H9 (cell line): ENCODE data around the gene UGT1A8. TPM values are rescaled to one million over a fixed set of nuclear protein-coding genes. Genes with fewer than 3 reads are reported as not detected.

ENCODE experiments used
- DNase-seq: peaks from one replicate; pipeline ENCODE4 v3.0.0-alpha.2; 2017
- H2AFZ ChIP-seq: one replicate; pipeline ENCODE4 v1.6.1; 2013; ENCODE audit warnings: mild to moderate bottlenecking, low read length, control low read depth, moderate library complexity
- H2AK5ac ChIP-seq: 2 replicates; pipeline ENCODE4 v1.6.1; 2013; ENCODE audit warnings: low read length, control low read depth, mixed read lengths; ENCODE audit not compliant: insufficient read length
- H2BK120ac ChIP-seq: one replicate; pipeline ENCODE4 v1.6.1; 2013; ENCODE audit warnings: low read depth, mild to moderate bottlenecking, low read length, control low read depth, inconsistent platforms; ENCODE audit not compliant: poor library complexity, severe bottlenecking
- H2BK12ac ChIP-seq: 2 replicates; pipeline ENCODE4 v1.6.1; 2013; ENCODE audit warnings: low read length, control low read depth, mixed read lengths, low read depth; ENCODE audit not compliant: insufficient read length
- H2BK15ac ChIP-seq: 2 replicates; pipeline ENCODE4 v1.6.1; 2013; ENCODE audit warnings: low read depth, low read length, control low read depth
- H2BK20ac ChIP-seq: one replicate; pipeline ENCODE4 v1.6.1; 2013; ENCODE audit warnings: low read depth, mild to moderate bottlenecking, low read length, control low read depth, inconsistent platforms; ENCODE audit not compliant: poor library complexity, severe bottlenecking
- H2BK5ac ChIP-seq: 2 replicates; pipeline ENCODE4 v1.6.1; 2013; ENCODE audit warnings: low read length, control low read depth, mixed read lengths; ENCODE audit not compliant: insufficient read length
- H3K14ac ChIP-seq: 2 replicates; pipeline ENCODE4 v1.6.1; 2013; ENCODE audit warnings: low read length, control low read depth; ENCODE audit not compliant: insufficient read depth
- H3K18ac ChIP-seq: 2 replicates; pipeline ENCODE4 v1.6.1; 2013; ENCODE audit warnings: low read depth, mild to moderate bottlenecking, mixed read lengths, low read length, control low read depth; ENCODE audit not compliant: insufficient read length
- H3K23ac ChIP-seq: 2 replicates; pipeline ENCODE4 v1.6.1; 2013; ENCODE audit warnings: low read length, control low read depth, mixed read lengths, low read depth; ENCODE audit not compliant: insufficient read length
- H3K23me2 ChIP-seq: 2 replicates; pipeline ENCODE4 v1.6.1; 2013; ENCODE audit warnings: low read depth, mild to moderate bottlenecking, mixed read lengths, low read length, control low read depth; ENCODE audit not compliant: insufficient read length, poor library complexity, severe bottlenecking
- H3K27ac ChIP-seq: 2 replicates; pipeline ENCODE4 v1.5.1; 2013; ENCODE audit warnings: low read length, control low read depth, mixed read lengths, low read depth; ENCODE audit not compliant: insufficient read length
- H3K27me3 ChIP-seq: 2 replicates; pipeline ENCODE4 v1.6.1; 2013; ENCODE audit warnings: low read length, control low read depth, inconsistent platforms; ENCODE audit not compliant: insufficient read depth
- H3K4ac ChIP-seq: 2 replicates; pipeline ENCODE4 v1.6.1; 2013; ENCODE audit warnings: low read depth, mild to moderate bottlenecking, control low read depth, inconsistent platforms, low read length, moderate library complexity
- H3K4me1 ChIP-seq: 2 replicates; pipeline ENCODE4 v1.6.1; 2013; ENCODE audit warnings: low read length, control low read depth, inconsistent platforms; ENCODE audit not compliant: insufficient read depth
- H3K4me2 ChIP-seq: 2 replicates; pipeline ENCODE4 v1.6.1; 2013; ENCODE audit warnings: low read length, control low read depth, mixed read lengths; ENCODE audit not compliant: insufficient read length, insufficient read depth
- H3K56ac ChIP-seq: 2 replicates; pipeline ENCODE4 v1.6.1; 2013; ENCODE audit warnings: low read depth, mild to moderate bottlenecking, mixed read lengths, low read length, control low read depth; ENCODE audit not compliant: insufficient read length
- H3K79me1 ChIP-seq: 2 replicates; pipeline ENCODE4 v1.6.1; 2013; ENCODE audit warnings: low read depth, mild to moderate bottlenecking, moderate library complexity, low read length, control low read depth, inconsistent platforms; ENCODE audit not compliant: insufficient read depth, poor library complexity, severe bottlenecking
- H3K79me2 ChIP-seq: 2 replicates; pipeline ENCODE4 v1.6.1; 2013; ENCODE audit warnings: low read length, control low read depth, inconsistent platforms; ENCODE audit not compliant: insufficient read depth
- H3K9ac ChIP-seq: 2 replicates; pipeline ENCODE4 v1.6.1; 2013; ENCODE audit warnings: low read length, control low read depth, mixed read lengths; ENCODE audit not compliant: insufficient read length; ENCODE audit errors: extremely low read depth
- H3K9me3 ChIP-seq: one replicate; pipeline ENCODE4 v1.6.1; 2013; ENCODE audit warnings: low read depth, low read length, inconsistent platforms; ENCODE audit not compliant: control insufficient read depth
- H3T11ph ChIP-seq: one replicate; pipeline ENCODE4 v1.6.1; 2013; ENCODE audit warnings: mild to moderate bottlenecking, low read length, control low read depth, inconsistent platforms
- H4K20me1 ChIP-seq: one replicate; pipeline ENCODE4 v1.6.1; 2013; ENCODE audit not compliant: control insufficient read depth, insufficient read length, insufficient read depth
- H4K5ac ChIP-seq: 2 replicates; pipeline ENCODE4 v1.6.1; 2013; ENCODE audit warnings: low read depth, mild to moderate bottlenecking, mixed read lengths, low read length, control low read depth; ENCODE audit not compliant: insufficient read length
- H4K8ac ChIP-seq: replicated peaks from 2 replicates; pipeline ENCODE4 v1.6.1; 2013; ENCODE audit warnings: low read length, control low read depth, mixed read lengths, low read depth; ENCODE audit not compliant: insufficient read length
- H4K91ac ChIP-seq: 2 replicates; pipeline ENCODE4 v1.6.1; 2013; ENCODE audit warnings: low read depth, mild to moderate bottlenecking, moderate library complexity, mixed read lengths, low read length, control low read depth; ENCODE audit not compliant: insufficient read length
- H3K27ac Mint-ChIP-seq, 3 experiments: 2 replicates in 2 of 3; 3 replicates in 1 of 3; pipeline ENCODE4 v1.8.0; 2020 to 2021; ENCODE audit warnings: mixed read lengths in 3 of 3, mild to moderate bottlenecking in 1 of 3, moderate library complexity in 1 of 3
- H3K27me3 Mint-ChIP-seq: 2 replicates; pipeline ENCODE4 v1.8.0; 2021; ENCODE audit warnings: low read depth, mild to moderate bottlenecking, moderate library complexity, mixed read lengths
- H3K36me3 Mint-ChIP-seq, 3 experiments: 2 replicates in 2 of 3; 3 replicates in 1 of 3; pipeline ENCODE4 v1.8.0; 2020 to 2021; ENCODE audit warnings: low read depth in 3 of 3, mixed read lengths in 3 of 3; ENCODE audit not compliant: insufficient read depth in 1 of 3
- H3K4me1 Mint-ChIP-seq, 2 experiments: 2 replicates each; pipeline ENCODE4 v1.8.0; 2020; ENCODE audit warnings: mixed read lengths in 2 of 2
- H3K4me3 Mint-ChIP-seq, 2 experiments: 2 replicates in 1 of 2; 3 replicates in 1 of 2; pipeline ENCODE4 v1.8.0; 2020 to 2021; ENCODE audit warnings: mild to moderate bottlenecking in 2 of 2, mixed read lengths in 2 of 2, moderate library complexity in 1 of 2
- H3K9me3 Mint-ChIP-seq, 2 experiments: 2 replicates in 1 of 2; 3 replicates in 1 of 2; pipeline ENCODE4 v1.8.0; 2020; ENCODE audit warnings: mild to moderate bottlenecking in 2 of 2, mixed read lengths in 2 of 2, moderate library complexity in 1 of 2
- WGBS: extraction: QIAGEN DNeasy Blood & Tissue Kit; methylation state at CpG from one replicate; pipeline ENCODE4 v1.1.7; 2013; ENCODE audit warnings: missing lambda C conversion rate, low lambda C conversion rate, mixed read lengths; ENCODE audit not compliant: insufficient read length; ENCODE audit errors: extremely low coverage; 5-methylcytosine and 5-hydroxymethylcytosine counted together
- total RNA-seq: library from RNA; stranded (reverse); gene quantifications from 2 replicates; pipeline ENCODE4 v1.2.1, GENCODE V29; 2021
- TF ChIP-seq, protein P1 (sequence below): fragments of 200-600 bp; sonication (generic); conservative IDR thresholded peaks from 3 replicates; pipeline ENCODE4 v1.8.0; 2021; ENCODE audit warnings: antibody characterized with exemption, mild to moderate bottlenecking

The UGT1A8 gene
- total RNA-seq, 1 experiment from 2014 or later = not detected

DNA sequence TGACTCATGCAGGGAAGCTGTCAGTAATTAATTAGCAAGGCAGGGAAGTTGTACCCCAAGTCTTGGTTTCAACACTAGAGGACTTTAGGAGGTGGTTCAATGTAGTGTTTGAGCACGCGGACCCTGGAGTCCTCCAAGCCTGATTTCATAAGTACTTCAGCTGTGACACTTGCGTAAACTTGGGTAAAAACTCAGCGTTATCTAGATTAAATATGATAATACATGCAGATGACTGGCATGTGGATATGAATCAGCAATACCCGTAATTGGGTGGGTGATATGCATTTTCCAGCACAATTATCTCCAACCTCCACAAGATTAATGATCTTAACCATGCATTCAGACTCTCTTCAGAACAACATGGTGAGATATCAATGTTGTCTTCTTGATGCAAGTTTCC lies 69.5 kb downstream of the UGT1A8 start:
- Histone ChIP-seq H4K91ac (no peak overlapping the region), H3K4ac (no peak overlapping the region), H2AFZ (no peak overlapping the region), H2BK120ac (no peak overlapping the region), H2BK12ac (no peak overlapping the region), H3K18ac (no peak overlapping the region), H2BK5ac (no peak overlapping the region), H3K27me3 (no peaks in the 10 kb centered on the region), H3K79me1 (no peaks in the 10 kb centered on the region), H3K79me2 (no peaks in the 10 kb centered on the region), H3K9me3 (no peaks in the 10 kb centered on the region), H2AK5ac (no peak overlapping the region), H3K14ac (no peak overlapping the region), H2BK15ac (no peak overlapping the region), H3K4me1 (peaks cover 3% of the 10 kb centered on the region; the same call in 1 of the 2 replicates), H3K9ac (no peak overlapping the region), H4K20me1 (no peaks in the 10 kb centered on the region), H3K23me2 (no peaks in the 10 kb centered on the region), H3T11ph (no peak overlapping the region), H4K5ac (no peak overlapping the region), H3K56ac (no peak overlapping the region), H2BK20ac (no peak overlapping the region), H3K4me2 (no peak overlapping the region), H3K23ac (no peak overlapping the region), H3K27ac (no peak overlapping the region), H4K8ac (no peak overlapping the region)
- Mint-ChIP-seq H3K9me3 (no peaks in the 10 kb centered on the region; a peak in 2 of 5 replicates), H3K27me3 (no peaks in the 10 kb centered on the region; the same call in 1 of the 2 replicates), H3K36me3 (no peaks in the 10 kb centered on the region; a peak in 1 of 7 replicates), H3K4me3 (no peak overlapping the region), H3K27ac (no peak overlapping the region), H3K4me1 (peaks cover 20 to 26% of the 10 kb centered on the region in 2 experiments)
- WGBS = no CpG with 5 or more reads among the region's 5 CpGs
- TF ChIP-seq, protein P1, sequence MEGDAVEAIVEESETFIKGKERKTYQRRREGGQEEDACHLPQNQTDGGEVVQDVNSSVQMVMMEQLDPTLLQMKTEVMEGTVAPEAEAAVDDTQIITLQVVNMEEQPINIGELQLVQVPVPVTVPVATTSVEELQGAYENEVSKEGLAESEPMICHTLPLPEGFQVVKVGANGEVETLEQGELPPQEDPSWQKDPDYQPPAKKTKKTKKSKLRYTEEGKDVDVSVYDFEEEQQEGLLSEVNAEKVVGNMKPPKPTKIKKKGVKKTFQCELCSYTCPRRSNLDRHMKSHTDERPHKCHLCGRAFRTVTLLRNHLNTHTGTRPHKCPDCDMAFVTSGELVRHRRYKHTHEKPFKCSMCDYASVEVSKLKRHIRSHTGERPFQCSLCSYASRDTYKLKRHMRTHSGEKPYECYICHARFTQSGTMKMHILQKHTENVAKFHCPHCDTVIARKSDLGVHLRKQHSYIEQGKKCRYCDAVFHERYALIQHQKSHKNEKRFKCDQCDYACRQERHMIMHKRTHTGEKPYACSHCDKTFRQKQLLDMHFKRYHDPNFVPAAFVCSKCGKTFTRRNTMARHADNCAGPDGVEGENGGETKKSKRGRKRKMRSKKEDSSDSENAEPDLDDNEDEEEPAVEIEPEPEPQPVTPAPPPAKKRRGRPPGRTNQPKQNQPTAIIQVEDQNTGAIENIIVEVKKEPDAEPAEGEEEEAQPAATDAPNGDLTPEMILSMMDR = no peak
- DNase-seq = no peak
